ENCODE measurements around the gene ELOB.

ELOB gene

DNA sequence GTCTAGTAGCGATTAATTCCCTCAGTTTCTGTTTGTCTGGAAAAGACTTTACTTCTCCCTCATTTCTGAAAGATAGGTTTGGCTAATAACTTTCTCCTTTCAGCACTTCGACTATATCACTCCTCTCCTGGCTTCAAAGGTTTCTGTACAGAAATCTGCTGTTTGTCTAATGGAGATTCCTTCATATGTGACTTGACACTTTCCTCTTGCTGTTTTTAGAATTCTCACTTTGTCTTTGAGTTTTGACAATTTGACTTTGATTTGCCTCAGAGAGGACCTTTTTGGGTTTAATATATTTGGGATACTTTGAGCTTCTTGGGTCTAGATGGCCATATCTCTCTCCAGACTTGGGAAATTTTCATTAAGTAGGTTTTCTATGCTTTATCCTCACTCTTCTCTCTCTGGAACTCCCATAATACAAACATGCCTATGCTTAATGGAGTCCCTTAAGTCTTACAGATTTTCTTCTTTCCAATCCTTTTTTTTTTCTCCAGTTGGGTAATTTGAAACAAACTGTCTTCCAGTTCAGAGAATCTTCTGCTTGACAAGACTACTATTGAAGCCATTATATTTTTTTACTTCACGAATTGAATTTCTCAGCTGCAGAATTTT is 32.2 kb upstream of the ELOB start:
- no peak for TF ChIP-seq TSHZ2 (CRISPR knock-in tag; IDR thresholded peaks at IDR 0.05)
- no peak for TF ChIP-seq TCF4 (CRISPR knock-in tag; IDR thresholded peaks at IDR 0.05; ENCODE audit: borderline replicate concordance)
- no peak for TF ChIP-seq OSR1 (CRISPR knock-in tag; IDR thresholded peaks at IDR 0.05)
- no peak for TF ChIP-seq PPARA (CRISPR knock-in tag; IDR thresholded peaks at IDR 0.05; ENCODE audit: borderline replicate concordance)
- no peak for TF ChIP-seq ZFP30 (CRISPR knock-in tag; IDR thresholded peaks at IDR 0.05)
- no peak for TF ChIP-seq BACH2 (CRISPR knock-in tag; IDR thresholded peaks at IDR 0.05; ENCODE audit: borderline replicate concordance)
- TF ChIP-seq ARNTL (CRISPR knock-in tag; IDR thresholded peaks at IDR 0.05; ENCODE audit: borderline replicate concordance, low read depth) = no peak
- TF ChIP-seq CSRNP3 (CRISPR knock-in tag; IDR thresholded peaks at IDR 0.05) = no peak
- no peak for TF ChIP-seq ISL1 (CRISPR knock-in tag; IDR thresholded peaks at IDR 0.05)
- TF ChIP-seq ZNF565 (CRISPR knock-in tag; conservative IDR thresholded peaks at IDR 0.05; ENCODE audit: low read depth) = no peak
- TF ChIP-seq TOX (CRISPR knock-in tag; IDR thresholded peaks at IDR 0.05; ENCODE audit: borderline replicate concordance) = no peak
- TF ChIP-seq GLIS3 (CRISPR knock-in tag; IDR thresholded peaks at IDR 0.05) = no peak
- TF ChIP-seq SNAI2 (CRISPR knock-in tag; IDR thresholded peaks at IDR 0.05) = no peak
- no peak for TF ChIP-seq ESRRG (CRISPR knock-in tag; IDR thresholded peaks at IDR 0.05)
- ATAC-seq = no peak

DNA sequence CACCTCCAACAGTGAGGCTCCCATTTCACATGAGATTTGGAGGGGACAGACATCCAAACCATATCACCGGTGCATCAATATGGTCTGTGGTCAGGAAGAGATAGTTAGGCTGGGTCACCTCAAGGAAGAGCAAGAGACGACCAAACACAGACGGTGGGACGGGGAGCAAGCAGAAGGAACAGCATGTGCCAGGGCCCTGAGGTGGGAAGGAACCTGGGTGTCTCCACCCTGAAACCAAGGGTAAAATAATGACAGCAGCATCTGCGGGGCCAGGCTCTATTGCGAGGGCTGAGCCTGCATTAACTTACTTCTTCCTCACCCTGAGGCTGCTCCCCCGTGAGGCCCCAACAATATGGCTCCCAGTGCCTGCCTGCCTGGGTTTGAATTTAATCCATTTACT is 31.1 kb upstream of the ELOB start:
- no peak for ATAC-seq
- no peak for TF ChIP-seq GLIS3 (CRISPR knock-in tag; IDR thresholded peaks at IDR 0.05)

DNA sequence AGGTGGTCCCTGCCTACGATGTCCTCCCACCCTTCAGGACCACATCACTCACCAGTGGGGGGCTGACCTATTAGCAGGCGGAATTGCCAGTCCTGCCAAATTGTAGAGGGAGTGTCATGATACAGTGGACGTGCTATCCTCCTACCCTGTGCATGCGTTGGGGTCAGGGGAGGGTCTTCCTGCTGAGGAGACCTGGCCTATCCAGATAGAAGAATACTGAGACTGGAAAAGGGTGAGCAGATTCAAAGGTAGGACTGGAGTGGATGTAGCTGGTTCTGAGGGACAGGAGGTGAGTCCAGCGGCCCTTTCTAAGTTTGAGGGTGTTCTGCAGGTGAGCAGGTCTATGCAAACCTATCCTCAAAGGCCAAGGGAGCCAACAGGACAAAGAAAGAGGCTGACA is 29.2 kb upstream of the ELOB start:
- TF ChIP-seq CSDC2 (CRISPR knock-in tag; IDR thresholded peaks at IDR 0.05) (no peak), ZFP30 (CRISPR knock-in tag; IDR thresholded peaks at IDR 0.05) (no peak), ZFP3 (CRISPR knock-in tag; IDR thresholded peaks at IDR 0.05) (no peak), SNAI2 (CRISPR knock-in tag; IDR thresholded peaks at IDR 0.05) (no peak), CSRNP3 (CRISPR knock-in tag; IDR thresholded peaks at IDR 0.05) (no peak), ZC3H10 (CRISPR knock-in tag; IDR thresholded peaks at IDR 0.05) (no peak), TSHZ2 (CRISPR knock-in tag; IDR thresholded peaks at IDR 0.05) (no peak), TOX (CRISPR knock-in tag; IDR thresholded peaks at IDR 0.05; ENCODE audit: borderline replicate concordance) (no peak), PPARA (CRISPR knock-in tag; IDR thresholded peaks at IDR 0.05; ENCODE audit: borderline replicate concordance) (no peak), POU6F1 (CRISPR knock-in tag; IDR thresholded peaks at IDR 0.05; ENCODE audit: borderline replicate concordance, low read depth) (no peak), BACH2 (CRISPR knock-in tag; IDR thresholded peaks at IDR 0.05; ENCODE audit: borderline replicate concordance) (no peak)
- TF ChIP-seq, protein P1, sequence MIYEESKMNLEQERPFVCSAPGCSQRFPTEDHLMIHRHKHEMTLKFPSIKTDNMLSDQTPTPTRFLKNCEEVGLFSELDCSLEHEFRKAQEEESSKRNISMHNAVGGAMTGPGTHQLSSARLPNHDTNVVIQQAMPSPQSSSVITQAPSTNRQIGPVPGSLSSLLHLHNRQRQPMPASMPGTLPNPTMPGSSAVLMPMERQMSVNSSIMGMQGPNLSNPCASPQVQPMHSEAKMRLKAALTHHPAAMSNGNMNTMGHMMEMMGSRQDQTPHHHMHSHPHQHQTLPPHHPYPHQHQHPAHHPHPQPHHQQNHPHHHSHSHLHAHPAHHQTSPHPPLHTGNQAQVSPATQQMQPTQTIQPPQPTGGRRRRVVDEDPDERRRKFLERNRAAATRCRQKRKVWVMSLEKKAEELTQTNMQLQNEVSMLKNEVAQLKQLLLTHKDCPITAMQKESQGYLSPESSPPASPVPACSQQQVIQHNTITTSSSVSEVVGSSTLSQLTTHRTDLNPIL (CRISPR knock-in tag; IDR thresholded peaks at IDR 0.05; ENCODE audit: low read depth) = no peak
- ATAC-seq = no peak
